NCI-H524 (cell line): ENCODE results near the gene GLRX2.
A peak's percentile ranks its signal among the peaks of the same experiment; 100 is the strongest.
"Not testable (repeated sequence)": the region's sequence is repeated elsewhere in the genome, so short reads cannot be mapped to it uniquely, and the experiment has no call there.

ENCODE experiments used
- DNase-seq, 2 experiments: peaks; one replicate each; lab custom pipeline; 2025; lab: John Stamatoyannopoulos, UW

GLRX2 gene

GRCh38 chr1:193104907-193105820 is at the start of gene GLRX2:
Gene GLRX2, minus strand, starts transcription at chr1:193105414. Its CDS starts 32 bp downstream, at chr1:193105382.
- peak; percentile 65 to 79 for DNase-seq

- no peak for DNase-seq
These were observed 39.8 kb upstream of the GLRX2 start for GRCh38 chr1:193144999-193145398.

GRCh38 chr1:193144361-193144938 is 39.2 kb upstream of the GLRX2 start:
- DNase-seq = no peak

- DNase-seq = peak in 1 of 2 experiments; percentile 8
These were observed 38.1 kb upstream of the GLRX2 start for GRCh38 chr1:193143285-193143684.

GRCh38 chr1:193142409-193142808 is 37.2 kb upstream of the GLRX2 start:
- no peak for DNase-seq

GRCh38 chr1:193141804-193142203 is 36.6 kb upstream of the GLRX2 start:
- DNase-seq = no peak

- no peak for DNase-seq
These were observed 35.0 kb upstream of the GLRX2 start for GRCh38 chr1:193140254-193140653.

- no peak for DNase-seq
These were observed 26.1 kb upstream of the GLRX2 start for GRCh38 chr1:193131266-193131860.

- no peak for DNase-seq
These were observed 20.2 kb upstream of the GLRX2 start for GRCh38 chr1:193125369-193125768.

- no peak for DNase-seq
These were observed 18.5 kb upstream of the GLRX2 start for GRCh38 chr1:193123751-193124150.

- DNase-seq = peak; percentile 81 to 94
These were observed 16.7 kb upstream of the GLRX2 start, which contains the start of gene CDC73 for GRCh38 chr1:193121616-193122593. Gene CDC73, plus strand, starts transcription at chr1:193122031. Its CDS starts 170 bp downstream, at chr1:193122201.

- no peak for DNase-seq
These were observed 15.5 kb upstream of the GLRX2 start for GRCh38 chr1:193120604-193121166.

- no peak for DNase-seq
These were observed 13.9 kb upstream of the GLRX2 start for GRCh38 chr1:193118803-193119730.

GRCh38 chr1:193118194-193118593 is 13.0 kb upstream of the GLRX2 start:
- no peak for DNase-seq

- DNase-seq = not testable (repeated sequence)
These were observed 12.0 kb upstream of the GLRX2 start for GRCh38 chr1:193117167-193117566.

- DNase-seq = no peak
These were observed 10.5 kb upstream of the GLRX2 start for GRCh38 chr1:193115629-193116227.

- DNase-seq = no peak
These were observed 9.4 kb upstream of the GLRX2 start for GRCh38 chr1:193114485-193115095.

- no peak for DNase-seq
These were observed 8.7 kb upstream of the GLRX2 start for GRCh38 chr1:193113992-193114332.

- DNase-seq = no peak
These were observed 8.2 kb upstream of the GLRX2 start for GRCh38 chr1:193113258-193113991.
